HEK293 (cell line): ENCODE data around the gene PPP1R12C.

Source experiments
- GLIS2 ChIP-seq: fragments of 450-650 bp; formaldehyde crosslinking; IDR thresholded peaks from 2 replicates; pipeline ENCODE4 v1.5.1; 2016; ENCODE audit warnings: missing biosample characterization, missing genetic modification characterization
- HOXC10 ChIP-seq: sonication (generic); formaldehyde crosslinking; IDR thresholded peaks from 2 replicates; pipeline ENCODE4 v1.8.1; 2023; ENCODE audit warnings: mild to moderate bottlenecking, missing genetic modification reagents
- HOXD13 ChIP-seq: sonication (generic); formaldehyde crosslinking; IDR thresholded peaks from 2 replicates; pipeline ENCODE4 v1.8.0; 2022; ENCODE audit warnings: missing genetic modification reagents, borderline replicate concordance
- SCRT2 ChIP-seq: fragments of 450-650 bp; formaldehyde crosslinking; IDR thresholded peaks from 2 replicates; pipeline ENCODE4 v1.5.1; 2016; ENCODE audit warnings: missing biosample characterization, missing genetic modification characterization
- SP3 ChIP-seq: fragments of 450-650 bp; formaldehyde crosslinking; IDR thresholded peaks from 2 replicates; pipeline ENCODE4 v1.5.1; 2016; ENCODE audit warnings: missing biosample characterization, missing genetic modification characterization
- TCF7L2 ChIP-seq: IDR thresholded peaks from 2 replicates; pipeline ENCODE4 v1.6.1; 2011; ENCODE audit warnings: low read depth, mild to moderate bottlenecking, inconsistent platforms, low read length, moderate library complexity, borderline replicate concordance
- ZBTB1 ChIP-seq: fragments of 450-650 bp; formaldehyde crosslinking; IDR thresholded peaks from 2 replicates; pipeline ENCODE4 v1.5.1; 2016; ENCODE audit warnings: missing biosample characterization, missing genetic modification characterization
- ZNF146 ChIP-seq: fragments of 450-650 bp; formaldehyde crosslinking; IDR thresholded peaks from 2 replicates; pipeline ENCODE4 v1.5.1; 2016; ENCODE audit warnings: missing biosample characterization, missing genetic modification characterization
- ZNF155 ChIP-seq: fragments of 450-650 bp; formaldehyde crosslinking; IDR thresholded peaks from 2 replicates; pipeline ENCODE4 v1.5.1; 2016; ENCODE audit warnings: missing biosample characterization, missing genetic modification characterization
- ZNF221 ChIP-seq: fragments of 450-650 bp; formaldehyde crosslinking; IDR thresholded peaks from 2 replicates; pipeline ENCODE4 v1.5.1; 2017; ENCODE audit warnings: missing biosample characterization, missing genetic modification characterization, borderline replicate concordance
- ZNF292 ChIP-seq: fragments of 450-650 bp; formaldehyde crosslinking; IDR thresholded peaks from 2 replicates; pipeline ENCODE4 v1.5.1; 2016; ENCODE audit warnings: low read depth, missing biosample characterization, missing genetic modification characterization, borderline replicate concordance
- ZNF510 ChIP-seq: fragments of 450-650 bp; formaldehyde crosslinking; IDR thresholded peaks from 2 replicates; pipeline ENCODE4 v1.5.1; 2018; ENCODE audit warnings: mild to moderate bottlenecking, missing genetic modification characterization, missing biosample characterization; ENCODE audit not compliant: insufficient replicate concordance
- ZNF529 ChIP-seq: fragments of 450-650 bp; formaldehyde crosslinking; IDR thresholded peaks from 2 replicates; pipeline ENCODE4 v1.5.1; 2017; ENCODE audit warnings: missing genetic modification characterization, missing biosample characterization; ENCODE audit not compliant: insufficient replicate concordance
- ZNF561 ChIP-seq: fragments of 450-650 bp; IDR thresholded peaks from 2 replicates; pipeline ENCODE4 v1.5.1; 2018; ENCODE audit warnings: missing biosample characterization, missing genetic modification characterization, borderline replicate concordance
- ZNF624 ChIP-seq: fragments of 450-650 bp; formaldehyde crosslinking; IDR thresholded peaks from 2 replicates; pipeline ENCODE4 v1.5.1; 2017; ENCODE audit warnings: missing biosample characterization, missing genetic modification characterization
- ZNF626 ChIP-seq: fragments of 450-650 bp; sonication (Bioruptor Pico); formaldehyde crosslinking; IDR thresholded peaks from 2 replicates; pipeline ENCODE4 v1.5.1; 2018; ENCODE audit warnings: missing biosample characterization, missing genetic modification characterization, inconsistent platforms
- ZNF707 ChIP-seq: fragments of 450-650 bp; formaldehyde crosslinking; IDR thresholded peaks from 2 replicates; pipeline ENCODE4 v1.5.1; 2016; ENCODE audit warnings: missing biosample characterization, missing genetic modification characterization
- TF ChIP-seq, protein P1 (sequence below): fragments of 450-650 bp; formaldehyde crosslinking; IDR thresholded peaks from 2 replicates; pipeline ENCODE4 v1.5.1; 2016; ENCODE audit warnings: missing biosample characterization, missing genetic modification characterization
- TF ChIP-seq, protein P2 (sequence below): fragments of 450-650 bp; formaldehyde crosslinking; optimal IDR thresholded peaks from 2 replicates; pipeline ENCODE3; 2016; ENCODE audit warnings: missing biosample characterization, mild to moderate bottlenecking, missing genetic modification characterization
- TF ChIP-seq, protein P3 (sequence below): fragments of 450-650 bp; formaldehyde crosslinking; IDR thresholded peaks from 2 replicates; pipeline ENCODE4; 2016; ENCODE audit warnings: missing biosample characterization, missing genetic modification characterization
- TF ChIP-seq, protein P4 (sequence below): fragments of 450-650 bp; formaldehyde crosslinking; IDR thresholded peaks from 2 replicates; pipeline ENCODE4 v1.5.1; 2017; ENCODE audit warnings: missing biosample characterization, mild to moderate bottlenecking, missing genetic modification characterization, moderate library complexity
- TF ChIP-seq, protein P5 (sequence below): fragments of 450-650 bp; formaldehyde crosslinking; IDR thresholded peaks from 2 replicates; pipeline ENCODE4 v1.5.1; 2016; ENCODE audit warnings: missing biosample characterization, missing genetic modification characterization
- TF ChIP-seq, protein P6 (sequence below): fragments of 450-650 bp; IDR thresholded peaks from 2 replicates; pipeline ENCODE4 v1.5.1; 2018; ENCODE audit warnings: missing biosample characterization, mild to moderate bottlenecking, missing genetic modification characterization
- TF ChIP-seq, protein P7 (sequence below): fragments of 450-650 bp; formaldehyde crosslinking; IDR thresholded peaks from 2 replicates; pipeline ENCODE4 v1.5.1; 2016; ENCODE audit warnings: missing biosample characterization, missing genetic modification characterization
- TF ChIP-seq, protein P8 (sequence below): fragments of 450-650 bp; formaldehyde crosslinking; IDR thresholded peaks from 2 replicates; pipeline ENCODE4 v1.5.1; 2017; ENCODE audit warnings: missing biosample characterization, missing genetic modification characterization

The PPP1R12C gene

DNA sequence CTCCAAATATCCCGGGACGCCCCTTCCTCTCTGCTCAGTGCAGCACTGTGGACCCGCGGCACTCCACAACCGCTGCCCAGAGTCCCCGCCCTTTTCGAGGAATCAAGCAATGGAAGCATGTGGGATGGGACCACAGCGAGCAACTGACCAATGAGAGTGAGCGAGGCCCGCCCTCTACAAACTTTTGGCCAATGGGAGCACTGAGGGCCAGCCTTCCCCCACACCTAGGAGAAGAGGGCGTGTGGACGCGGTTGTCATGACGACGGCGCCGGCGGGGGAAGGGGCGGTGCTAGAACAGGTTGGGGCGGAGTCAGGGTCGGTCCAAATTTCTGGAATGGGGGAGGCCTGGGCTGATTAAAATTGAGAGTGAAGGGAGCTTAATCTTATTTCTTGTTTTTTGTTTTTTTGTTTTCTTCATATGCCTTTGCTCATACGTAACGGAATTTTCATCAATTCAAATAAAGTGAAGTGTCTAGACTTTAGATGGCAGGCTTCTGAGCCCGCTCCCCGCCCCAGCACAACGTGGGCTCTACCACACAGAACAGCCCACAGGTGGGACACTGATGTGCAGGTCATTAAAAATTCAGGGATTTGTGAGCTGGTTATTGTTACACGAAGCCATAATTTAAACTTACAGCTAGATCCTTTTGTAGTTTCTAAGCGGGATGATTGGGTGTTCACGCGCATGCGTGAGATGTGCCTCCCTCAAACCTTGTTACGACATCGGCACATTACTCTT, 49.3 kb upstream of the PPP1R12C start, which contains the start of gene DNAAF3 (continued):
- TF ChIP-seq, protein P1, sequence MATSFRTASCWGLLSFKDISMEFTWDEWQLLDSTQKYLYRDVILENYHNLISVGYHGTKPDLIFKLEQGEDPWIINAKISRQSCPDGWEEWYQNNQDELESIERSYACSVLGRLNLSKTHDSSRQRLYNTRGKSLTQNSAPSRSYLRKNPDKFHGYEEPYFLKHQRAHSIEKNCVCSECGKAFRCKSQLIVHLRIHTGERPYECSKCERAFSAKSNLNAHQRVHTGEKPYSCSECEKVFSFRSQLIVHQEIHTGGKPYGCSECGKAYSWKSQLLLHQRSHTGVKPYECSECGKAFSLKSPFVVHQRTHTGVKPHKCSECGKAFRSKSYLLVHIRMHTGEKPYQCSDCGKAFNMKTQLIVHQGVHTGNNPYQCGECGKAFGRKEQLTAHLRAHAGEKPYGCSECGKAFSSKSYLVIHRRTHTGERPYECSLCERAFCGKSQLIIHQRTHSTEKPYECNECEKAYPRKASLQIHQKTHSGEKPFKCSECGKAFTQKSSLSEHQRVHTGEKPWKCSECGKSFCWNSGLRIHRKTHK (tag by site-specific recombination), result no peak
- TF ChIP-seq SP3 (tag by site-specific recombination) (peak; percentile 93), ZNF146 (tag by site-specific recombination) (no peak), HOXC10 (CRISPR knock-in tag) (no peak), TCF7L2 (no peak), SCRT2 (tag by site-specific recombination) (peak; percentile 100), GLIS2 (0 out of 2 replicates have a peak, but pooled peaks have one; percentile 7), ZNF510 (no peak), ZNF561 (tag by site-specific recombination) (peak; percentile 57; the same call in 1 of the 2 replicates), ZNF221 (tag by site-specific recombination) (no peak), ZBTB1 (no peak), ZNF292 (tag by site-specific recombination) (no peak), ZNF155 (tag by site-specific recombination) (no peak), HOXD13 (CRISPR knock-in tag) (no peak), ZNF707 (tag by site-specific recombination) (no peak), ZNF529 (tag by site-specific recombination) (no peak), ZNF626 (no peak), ZNF624 (tag by site-specific recombination) (no peak)
- TF ChIP-seq, protein P2, sequence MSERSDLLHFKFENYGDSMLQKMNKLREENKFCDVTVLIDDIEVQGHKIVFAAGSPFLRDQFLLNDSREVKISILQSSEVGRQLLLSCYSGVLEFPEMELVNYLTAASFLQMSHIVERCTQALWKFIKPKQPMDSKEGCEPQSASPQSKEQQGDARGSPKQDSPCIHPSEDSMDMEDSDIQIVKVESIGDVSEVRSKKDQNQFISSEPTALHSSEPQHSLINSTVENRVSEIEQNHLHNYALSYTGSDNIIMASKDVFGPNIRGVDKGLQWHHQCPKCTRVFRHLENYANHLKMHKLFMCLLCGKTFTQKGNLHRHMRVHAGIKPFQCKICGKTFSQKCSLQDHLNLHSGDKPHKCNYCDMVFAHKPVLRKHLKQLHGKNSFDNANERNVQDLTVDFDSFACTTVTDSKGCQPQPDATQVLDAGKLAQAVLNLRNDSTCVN (tag by site-specific recombination), result no peak
- TF ChIP-seq, protein P3, sequence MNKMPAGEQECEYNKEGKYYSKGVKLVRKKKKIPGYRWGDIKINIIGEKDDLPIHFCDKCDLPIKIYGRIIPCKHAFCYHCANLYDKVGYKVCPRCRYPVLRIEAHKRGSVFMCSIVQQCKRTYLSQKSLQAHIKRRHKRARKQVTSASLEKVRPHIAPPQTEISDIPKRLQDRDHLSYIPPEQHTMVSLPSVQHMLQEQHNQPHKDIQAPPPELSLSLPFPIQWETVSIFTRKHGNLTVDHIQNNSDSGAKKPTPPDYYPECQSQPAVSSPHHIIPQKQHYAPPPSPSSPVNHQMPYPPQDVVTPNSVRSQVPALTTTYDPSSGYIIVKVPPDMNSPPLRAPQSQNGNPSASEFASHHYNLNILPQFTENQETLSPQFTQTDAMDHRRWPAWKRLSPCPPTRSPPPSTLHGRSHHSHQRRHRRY, result no peak
- TF ChIP-seq, protein P4, sequence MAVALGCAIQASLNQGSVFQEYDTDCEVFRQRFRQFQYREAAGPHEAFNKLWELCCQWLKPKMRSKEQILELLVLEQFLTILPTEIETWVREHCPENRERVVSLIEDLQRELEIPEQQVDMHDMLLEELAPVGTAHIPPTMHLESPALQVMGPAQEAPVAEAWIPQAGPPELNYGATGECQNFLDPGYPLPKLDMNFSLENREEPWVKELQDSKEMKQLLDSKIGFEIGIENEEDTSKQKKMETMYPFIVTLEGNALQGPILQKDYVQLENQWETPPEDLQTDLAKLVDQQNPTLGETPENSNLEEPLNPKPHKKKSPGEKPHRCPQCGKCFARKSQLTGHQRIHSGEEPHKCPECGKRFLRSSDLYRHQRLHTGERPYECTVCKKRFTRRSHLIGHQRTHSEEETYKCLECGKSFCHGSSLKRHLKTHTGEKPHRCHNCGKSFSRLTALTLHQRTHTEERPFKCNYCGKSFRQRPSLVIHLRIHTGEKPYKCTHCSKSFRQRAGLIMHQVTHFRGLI (tag by site-specific recombination), result no peak; the same call in 1 of the 2 replicates
- TF ChIP-seq, protein P5, sequence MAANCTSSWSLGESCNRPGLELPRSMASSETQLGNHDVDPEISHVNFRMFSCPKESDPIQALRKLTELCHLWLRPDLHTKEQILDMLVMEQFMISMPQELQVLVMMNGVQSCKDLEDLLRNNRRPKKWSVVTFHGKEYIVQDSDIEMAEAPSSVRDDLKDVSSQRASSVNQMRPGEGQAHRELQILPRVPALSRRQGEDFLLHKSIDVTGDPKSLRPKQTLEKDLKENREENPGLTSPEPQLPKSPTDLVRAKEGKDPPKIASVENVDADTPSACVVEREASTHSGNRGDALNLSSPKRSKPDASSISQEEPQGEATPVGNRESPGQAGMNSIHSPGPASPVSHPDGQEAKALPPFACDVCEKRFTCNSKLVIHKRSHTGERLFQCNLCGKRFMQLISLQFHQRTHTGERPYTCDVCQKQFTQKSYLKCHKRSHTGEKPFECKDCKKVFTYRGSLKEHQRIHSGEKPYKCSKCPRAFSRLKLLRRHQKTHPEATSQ (tag by site-specific recombination), result no peak
- TF ChIP-seq, protein P6, sequence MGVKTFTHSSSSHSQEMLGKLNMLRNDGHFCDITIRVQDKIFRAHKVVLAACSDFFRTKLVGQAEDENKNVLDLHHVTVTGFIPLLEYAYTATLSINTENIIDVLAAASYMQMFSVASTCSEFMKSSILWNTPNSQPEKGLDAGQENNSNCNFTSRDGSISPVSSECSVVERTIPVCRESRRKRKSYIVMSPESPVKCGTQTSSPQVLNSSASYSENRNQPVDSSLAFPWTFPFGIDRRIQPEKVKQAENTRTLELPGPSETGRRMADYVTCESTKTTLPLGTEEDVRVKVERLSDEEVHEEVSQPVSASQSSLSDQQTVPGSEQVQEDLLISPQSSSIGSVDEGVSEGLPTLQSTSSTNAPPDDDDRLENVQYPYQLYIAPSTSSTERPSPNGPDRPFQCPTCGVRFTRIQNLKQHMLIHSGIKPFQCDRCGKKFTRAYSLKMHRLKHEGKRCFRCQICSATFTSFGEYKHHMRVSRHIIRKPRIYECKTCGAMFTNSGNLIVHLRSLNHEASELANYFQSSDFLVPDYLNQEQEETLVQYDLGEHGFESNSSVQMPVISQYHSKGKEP (tag by site-specific recombination), result no peak; the same call in 1 of the 2 replicates
- TF ChIP-seq, protein P7, sequence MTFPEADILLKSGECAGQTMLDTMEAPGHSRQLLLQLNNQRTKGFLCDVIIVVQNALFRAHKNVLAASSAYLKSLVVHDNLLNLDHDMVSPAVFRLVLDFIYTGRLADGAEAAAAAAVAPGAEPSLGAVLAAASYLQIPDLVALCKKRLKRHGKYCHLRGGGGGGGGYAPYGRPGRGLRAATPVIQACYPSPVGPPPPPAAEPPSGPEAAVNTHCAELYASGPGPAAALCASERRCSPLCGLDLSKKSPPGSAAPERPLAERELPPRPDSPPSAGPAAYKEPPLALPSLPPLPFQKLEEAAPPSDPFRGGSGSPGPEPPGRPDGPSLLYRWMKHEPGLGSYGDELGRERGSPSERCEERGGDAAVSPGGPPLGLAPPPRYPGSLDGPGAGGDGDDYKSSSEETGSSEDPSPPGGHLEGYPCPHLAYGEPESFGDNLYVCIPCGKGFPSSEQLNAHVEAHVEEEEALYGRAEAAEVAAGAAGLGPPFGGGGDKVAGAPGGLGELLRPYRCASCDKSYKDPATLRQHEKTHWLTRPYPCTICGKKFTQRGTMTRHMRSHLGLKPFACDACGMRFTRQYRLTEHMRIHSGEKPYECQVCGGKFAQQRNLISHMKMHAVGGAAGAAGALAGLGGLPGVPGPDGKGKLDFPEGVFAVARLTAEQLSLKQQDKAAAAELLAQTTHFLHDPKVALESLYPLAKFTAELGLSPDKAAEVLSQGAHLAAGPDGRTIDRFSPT (tag by site-specific recombination), result no peak
- TF ChIP-seq, protein P8, sequence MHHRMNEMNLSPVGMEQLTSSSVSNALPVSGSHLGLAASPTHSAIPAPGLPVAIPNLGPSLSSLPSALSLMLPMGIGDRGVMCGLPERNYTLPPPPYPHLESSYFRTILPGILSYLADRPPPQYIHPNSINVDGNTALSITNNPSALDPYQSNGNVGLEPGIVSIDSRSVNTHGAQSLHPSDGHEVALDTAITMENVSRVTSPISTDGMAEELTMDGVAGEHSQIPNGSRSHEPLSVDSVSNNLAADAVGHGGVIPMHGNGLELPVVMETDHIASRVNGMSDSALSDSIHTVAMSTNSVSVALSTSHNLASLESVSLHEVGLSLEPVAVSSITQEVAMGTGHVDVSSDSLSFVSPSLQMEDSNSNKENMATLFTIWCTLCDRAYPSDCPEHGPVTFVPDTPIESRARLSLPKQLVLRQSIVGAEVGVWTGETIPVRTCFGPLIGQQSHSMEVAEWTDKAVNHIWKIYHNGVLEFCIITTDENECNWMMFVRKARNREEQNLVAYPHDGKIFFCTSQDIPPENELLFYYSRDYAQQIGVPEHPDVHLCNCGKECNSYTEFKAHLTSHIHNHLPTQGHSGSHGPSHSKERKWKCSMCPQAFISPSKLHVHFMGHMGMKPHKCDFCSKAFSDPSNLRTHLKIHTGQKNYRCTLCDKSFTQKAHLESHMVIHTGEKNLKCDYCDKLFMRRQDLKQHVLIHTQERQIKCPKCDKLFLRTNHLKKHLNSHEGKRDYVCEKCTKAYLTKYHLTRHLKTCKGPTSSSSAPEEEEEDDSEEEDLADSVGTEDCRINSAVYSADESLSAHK (tag by site-specific recombination), result 0 out of 2 replicates have a peak, but pooled peaks have one; percentile 40
